ENCODE results near the gene MIDN.

- no peak for TF ChIP-seq POLR2A (IDR thresholded peaks at IDR 0.05; ENCODE audit: low read length)
- TF ChIP-seq GATA1 (IDR thresholded peaks at IDR 0.05; ENCODE audit: low read depth, low read length), result no peak
Observed at GRCh38 chr19:1275976-1276627, 27.7 kb downstream of the MIDN start.
